DOHH2 (cell line): ENCODE measurements around the gene GPBAR1.

Source experiments
- EZH2phosphoT487 ChIP-seq: fragments of 200-600 bp; sonication (generic); IDR thresholded peaks from 2 replicates; pipeline ENCODE4 v1.6.1; 2017; ENCODE audit warnings: borderline replicate concordance, mild to moderate bottlenecking, antibody characterized with exemption, low read length, moderate library complexity, mixed read lengths
- TF ChIP-seq, protein P1 (sequence below): fragments of 200-600 bp; sonication (generic); IDR thresholded peaks from one replicate; pipeline ENCODE4 v1.5.1; 2014; ENCODE audit warnings: antibody characterized with exemption, mild to moderate bottlenecking, low read depth, low read length; ENCODE audit not compliant: poor library complexity, severe bottlenecking

DNA sequence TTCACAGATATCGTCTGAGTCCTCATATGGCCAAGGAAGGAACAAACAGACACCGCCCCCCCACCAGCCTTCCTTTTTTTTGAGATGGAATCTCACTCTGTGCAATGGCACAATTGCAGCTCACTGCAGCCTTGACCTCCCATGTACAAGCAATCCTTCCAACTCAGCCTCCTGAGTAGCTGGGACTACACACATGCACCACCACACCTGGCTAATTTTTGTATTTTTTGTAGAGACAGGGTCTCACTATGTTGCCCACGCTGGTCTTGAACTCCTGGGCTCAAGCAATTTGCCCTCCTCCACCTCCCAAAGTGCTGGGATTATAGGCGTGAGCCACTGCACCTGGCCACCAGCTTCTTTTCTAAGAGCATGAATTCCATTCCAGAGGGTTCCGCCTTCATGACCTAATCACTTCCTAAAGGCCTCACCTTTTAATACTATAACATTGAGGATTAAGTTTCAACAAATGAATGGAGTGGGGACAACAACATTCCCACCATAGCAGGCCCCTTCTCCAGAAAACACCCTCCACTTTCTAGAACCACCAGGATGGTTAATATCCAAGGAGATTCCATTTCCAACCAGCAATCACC lies 33.7 kb downstream of the GPBAR1 start:
- TF ChIP-seq, protein P1, sequence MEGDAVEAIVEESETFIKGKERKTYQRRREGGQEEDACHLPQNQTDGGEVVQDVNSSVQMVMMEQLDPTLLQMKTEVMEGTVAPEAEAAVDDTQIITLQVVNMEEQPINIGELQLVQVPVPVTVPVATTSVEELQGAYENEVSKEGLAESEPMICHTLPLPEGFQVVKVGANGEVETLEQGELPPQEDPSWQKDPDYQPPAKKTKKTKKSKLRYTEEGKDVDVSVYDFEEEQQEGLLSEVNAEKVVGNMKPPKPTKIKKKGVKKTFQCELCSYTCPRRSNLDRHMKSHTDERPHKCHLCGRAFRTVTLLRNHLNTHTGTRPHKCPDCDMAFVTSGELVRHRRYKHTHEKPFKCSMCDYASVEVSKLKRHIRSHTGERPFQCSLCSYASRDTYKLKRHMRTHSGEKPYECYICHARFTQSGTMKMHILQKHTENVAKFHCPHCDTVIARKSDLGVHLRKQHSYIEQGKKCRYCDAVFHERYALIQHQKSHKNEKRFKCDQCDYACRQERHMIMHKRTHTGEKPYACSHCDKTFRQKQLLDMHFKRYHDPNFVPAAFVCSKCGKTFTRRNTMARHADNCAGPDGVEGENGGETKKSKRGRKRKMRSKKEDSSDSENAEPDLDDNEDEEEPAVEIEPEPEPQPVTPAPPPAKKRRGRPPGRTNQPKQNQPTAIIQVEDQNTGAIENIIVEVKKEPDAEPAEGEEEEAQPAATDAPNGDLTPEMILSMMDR: no peak
- no peak for TF ChIP-seq EZH2phosphoT487
